Activated CD8-positive, alpha-beta memory T cell treated with anti-CD3 and anti-CD28 coated beads for 1 hour (primary cell): ENCODE results near the gene ANOS1.
"Not testable (repeated sequence)": the region's sequence is repeated elsewhere in the genome, so short reads cannot be mapped to it uniquely, and the experiment has no call there.

Source experiments
- DNase-seq, 2 donors: peaks; one replicate each; pipeline ENCODE4 v3.0.0-alpha.2; 2020; ENCODE audit warnings: low read depth in 1 of 2; ENCODE audit errors: extremely low read depth in 1 of 2

Gene ANOS1

GRCh38 chrX:8731559-8732395, at the start of gene ANOS1:
Gene ANOS1 (minus strand): TSS chrX:8732137. CDS start chrX:8732036, 101 bp downstream.
- no peak for DNase-seq

- no peak for DNase-seq
Measured at GRCh38 chrX:8773117-8773516, 41.2 kb upstream of the ANOS1 start.

- no peak for DNase-seq
Measured at GRCh38 chrX:8760021-8760420, 28.1 kb upstream of the ANOS1 start.

- not testable (repeated sequence) for DNase-seq
Measured at GRCh38 chrX:8758706-8759105, 26.8 kb upstream of the ANOS1 start.

GRCh38 chrX:8757609-8758389, 25.9 kb upstream of the ANOS1 start:
- DNase-seq = not testable (repeated sequence)

GRCh38 chrX:8755813-8756212, 23.9 kb upstream of the ANOS1 start:
- no peak for DNase-seq

GRCh38 chrX:8755116-8755515, 23.2 kb upstream of the ANOS1 start:
- DNase-seq = no peak

- DNase-seq = no peak
Measured at GRCh38 chrX:8749697-8750096, 17.8 kb upstream of the ANOS1 start.

GRCh38 chrX:8748855-8749254, 16.9 kb upstream of the ANOS1 start:
- no peak for DNase-seq

GRCh38 chrX:8743126-8743732, 11.3 kb upstream of the ANOS1 start:
- DNase-seq = peak; percentile 26 to 40

GRCh38 chrX:8741981-8742380, 10.0 kb upstream of the ANOS1 start:
- DNase-seq = no peak

GRCh38 chrX:8738588-8739189, 6.8 kb upstream of the ANOS1 start:
- no peak for DNase-seq

- DNase-seq = no peak
Measured at GRCh38 chrX:8737883-8738282, 5.9 kb upstream of the ANOS1 start.

- no peak for DNase-seq
Measured at GRCh38 chrX:8730812-8731558, 952 bp downstream of the ANOS1 start.

GRCh38 chrX:8729811-8730210, 2.1 kb downstream of the ANOS1 start:
- no peak for DNase-seq

GRCh38 chrX:8728932-8729535, 2.9 kb downstream of the ANOS1 start:
- DNase-seq = no peak

- DNase-seq = no peak
Measured at GRCh38 chrX:8726031-8726652, 5.8 kb downstream of the ANOS1 start.

GRCh38 chrX:8724300-8724699, 7.6 kb downstream of the ANOS1 start:
- DNase-seq = no peak

GRCh38 chrX:8721536-8721935, 10.4 kb downstream of the ANOS1 start:
- no peak for DNase-seq

- DNase-seq = no peak
Measured at GRCh38 chrX:8720136-8720535, 11.8 kb downstream of the ANOS1 start.
